ENCODE results near the gene LEF1.
A peak's percentile ranks its signal among the peaks of the same experiment; 100 is the strongest.

The LEF1 gene

GRCh38 chr4:108056418-108056817 lies 112.3 kb downstream of the LEF1 start:
- DNase-seq: no peak

- no peak for DNase-seq
Measured at GRCh38 chr4:108055787-108056186, 112.9 kb downstream of the LEF1 start.

GRCh38 chr4:108054025-108054638 lies 114.6 kb downstream of the LEF1 start:
- DNase-seq: peak in 2 of 4 experiments; percentile 12 to 46

GRCh38 chr4:108053251-108053711 lies 115.5 kb downstream of the LEF1 start:
- no peak for DNase-seq

GRCh38 chr4:108052558-108053120 lies 116.1 kb downstream of the LEF1 start:
- DNase-seq: no peak

GRCh38 chr4:108051343-108051742 lies 117.4 kb downstream of the LEF1 start:
- DNase-seq: no peak

GRCh38 chr4:108050166-108051111 lies 118.3 kb downstream of the LEF1 start:
- DNase-seq: peak in 1 of 4 experiments; percentile 3

GRCh38 chr4:108049406-108049805 lies 119.3 kb downstream of the LEF1 start:
- DNase-seq: peak in 2 of 4 experiments; percentile 1 to 15

GRCh38 chr4:108048997-108049396 lies 119.7 kb downstream of the LEF1 start:
- DNase-seq: no peak

GRCh38 chr4:108048157-108048556 lies 120.6 kb downstream of the LEF1 start:
- no peak for DNase-seq

- DNase-seq: no peak
Measured at GRCh38 chr4:108047199-108047598, 121.5 kb downstream of the LEF1 start.

GRCh38 chr4:108045687-108046024 lies 123.1 kb downstream of the LEF1 start:
- no peak for DNase-seq

- no peak for DNase-seq
Measured at GRCh38 chr4:108044951-108045686, 123.6 kb downstream of the LEF1 start.

- DNase-seq: no peak
Measured at GRCh38 chr4:108043526-108043925, 125.2 kb downstream of the LEF1 start.

- DNase-seq: no peak
Measured at GRCh38 chr4:108042927-108043326, 125.8 kb downstream of the LEF1 start.

GRCh38 chr4:108037884-108038283 lies 130.8 kb downstream of the LEF1 start:
- no peak for DNase-seq

GRCh38 chr4:108036213-108036612 lies 132.5 kb downstream of the LEF1 start:
- DNase-seq: peak; percentile 14 to 69 (median 46)

GRCh38 chr4:108035691-108036090 lies 133.0 kb downstream of the LEF1 start:
- no peak for DNase-seq

- peak in 2 of 4 experiments; percentile 3 to 10 for DNase-seq
Measured at GRCh38 chr4:108034565-108034964, 134.2 kb downstream of the LEF1 start.

- no peak for DNase-seq
Measured at GRCh38 chr4:108033348-108033747, 135.4 kb downstream of the LEF1 start.

GRCh38 chr4:108031427-108032083 lies 137.2 kb downstream of the LEF1 start:
- peak in 2 of 4 experiments; percentile 3 to 14 for DNase-seq

- DNase-seq: peak; percentile 15 to 58 (median 32)
Measured at GRCh38 chr4:108030332-108030731, 138.4 kb downstream of the LEF1 start.

Data from activated naive CD4-positive, alpha-beta T cell (primary cell).